HG03469 (cell line): ENCODE results near the gene GRIN1.

ENCODE experiments used
- ATAC-seq: cut with Tn5 transposase; IDR thresholded peaks from one replicate; pipeline ENCODE4 v1.9.1; 2021; ENCODE audit warnings: mild to moderate bottlenecking, moderate library complexity, moderate number of reproducible peaks; ENCODE audit not compliant: unreplicated experiment

The GRIN1 gene

GRCh38 chr9:137145731-137146526, 7.0 kb downstream of the GRIN1 start:
- no peak for ATAC-seq

GRCh38 chr9:137146527-137146918, 7.6 kb downstream of the GRIN1 start:
- ATAC-seq: no peak

- no peak for ATAC-seq
These were observed 8.3 kb downstream of the GRIN1 start for GRCh38 chr9:137147091-137147792.

DNA sequence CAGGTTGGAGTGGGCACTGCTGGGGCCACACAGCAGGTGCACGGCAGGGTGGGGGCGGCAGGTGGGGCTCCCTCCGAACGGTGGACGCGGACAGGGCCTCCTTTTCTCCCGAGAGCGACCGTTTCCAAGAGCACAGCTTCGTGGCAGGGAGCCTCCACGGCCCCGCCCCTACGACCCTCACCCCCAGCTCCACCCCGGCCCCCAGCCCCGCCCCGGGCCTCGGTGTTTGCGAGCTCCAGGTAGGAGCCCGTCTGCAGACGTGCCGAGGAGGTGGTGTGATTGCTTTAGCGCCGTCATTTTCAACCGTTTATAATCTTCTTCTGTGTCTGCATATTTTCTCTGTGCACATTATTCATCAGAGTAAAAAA, 8.8 kb downstream of the GRIN1 start:
- ATAC-seq: no peak

- ATAC-seq: no peak
These were observed 9.3 kb downstream of the GRIN1 start for GRCh38 chr9:137148242-137148641.

GRCh38 chr9:137148661-137149060, 9.7 kb downstream of the GRIN1 start:
- no peak for ATAC-seq

DNA sequence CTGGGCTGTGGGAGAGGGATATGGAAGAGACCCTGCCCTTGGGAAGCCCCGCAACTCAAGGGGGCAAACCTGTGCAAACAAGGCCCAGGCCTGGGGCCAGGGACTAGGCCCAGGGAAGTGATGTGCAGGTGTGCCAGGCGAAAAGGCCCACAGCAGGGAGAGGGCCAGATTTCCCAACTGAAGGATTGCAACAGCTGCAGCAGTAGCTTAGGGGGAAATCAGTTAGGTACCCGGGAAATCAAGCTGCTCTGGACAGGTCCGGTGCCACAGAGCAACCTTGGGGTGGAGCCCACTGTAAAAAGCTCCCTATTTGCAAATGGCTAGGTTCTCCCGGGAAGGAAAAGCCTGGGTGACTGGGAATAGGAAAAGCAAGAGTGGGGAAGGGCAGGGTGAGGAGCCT, 10.4 kb downstream of the GRIN1 start:
- no peak for ATAC-seq

DNA sequence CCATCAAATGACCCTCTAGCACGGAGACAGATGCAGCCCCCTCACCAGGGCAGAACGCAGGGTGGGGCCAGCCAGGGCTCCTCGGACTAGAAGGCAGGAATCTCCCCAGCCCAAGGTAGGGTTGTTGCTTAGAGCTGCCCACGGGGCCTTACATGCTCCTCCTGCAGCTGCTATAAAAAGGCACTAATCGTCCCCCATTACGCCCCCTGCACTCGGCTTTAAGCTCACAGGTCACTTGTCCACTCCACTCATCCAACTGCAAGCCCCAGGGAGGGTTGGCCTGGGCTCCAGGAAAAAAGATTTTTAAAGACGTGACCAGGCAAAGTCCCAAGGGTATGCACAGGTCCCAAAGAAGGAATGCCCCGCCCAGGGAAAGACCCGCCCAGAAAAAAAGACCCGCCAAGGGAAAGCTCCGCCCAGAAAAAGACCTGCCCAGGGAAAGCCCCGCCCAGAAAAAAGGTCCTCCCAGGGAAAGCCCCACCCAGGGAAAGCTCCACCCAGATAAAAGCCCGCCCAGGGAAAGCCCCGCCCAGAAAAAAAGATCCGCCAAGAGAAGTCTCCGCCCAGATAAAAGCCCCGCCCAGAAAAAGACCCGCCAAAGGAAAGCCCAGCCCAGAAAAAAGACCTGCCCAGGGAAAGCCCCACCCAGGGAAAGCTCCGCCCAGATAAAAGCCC, 11.1 kb downstream of the GRIN1 start:
- no peak for ATAC-seq

DNA sequence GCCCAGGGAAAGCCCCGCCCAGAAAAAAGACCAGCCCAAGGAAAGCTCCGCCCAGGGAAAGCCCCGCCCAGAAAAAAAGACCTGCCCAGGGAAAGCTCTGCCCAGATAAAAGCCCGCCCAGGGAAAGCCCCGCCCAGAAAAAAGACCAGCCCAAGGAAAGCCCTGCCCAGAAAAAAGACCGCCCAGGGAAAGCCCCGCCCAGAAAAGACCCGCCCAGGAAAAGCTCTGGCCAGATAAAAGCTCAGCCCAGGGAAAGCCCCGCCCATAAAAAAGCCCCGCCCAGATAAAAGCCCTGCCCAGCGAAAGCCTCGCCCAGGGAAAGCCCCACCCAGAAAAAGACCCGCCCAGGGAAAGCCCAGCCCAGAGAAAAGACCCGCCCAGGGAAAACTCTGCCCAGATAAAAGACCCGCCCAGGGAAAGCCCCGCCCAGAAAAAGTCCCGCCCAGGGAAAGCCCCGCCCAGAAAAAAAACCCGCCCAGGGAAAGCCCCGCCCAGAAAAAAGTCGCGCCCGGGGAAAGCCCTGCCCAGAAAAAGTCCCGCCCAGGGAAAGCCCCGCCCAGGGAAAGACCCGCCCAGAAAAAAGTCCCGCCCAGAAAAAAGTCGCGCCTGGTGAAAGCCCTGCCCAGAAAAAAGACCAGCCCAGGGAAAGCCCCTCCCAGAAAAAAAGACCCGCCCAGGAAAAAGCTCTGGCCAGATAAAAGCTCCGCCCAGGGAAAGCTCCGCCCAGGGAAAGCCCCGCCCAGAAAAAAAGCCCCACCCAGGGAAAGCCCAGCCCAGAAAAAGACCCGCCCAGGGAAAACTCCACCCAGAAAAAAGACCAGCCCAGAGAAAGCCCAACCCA, 11.9 kb downstream of the GRIN1 start:
- no peak for ATAC-seq

- ATAC-seq: no peak
These were observed 14.0 kb downstream of the GRIN1 start for GRCh38 chr9:137152844-137153405.

DNA sequence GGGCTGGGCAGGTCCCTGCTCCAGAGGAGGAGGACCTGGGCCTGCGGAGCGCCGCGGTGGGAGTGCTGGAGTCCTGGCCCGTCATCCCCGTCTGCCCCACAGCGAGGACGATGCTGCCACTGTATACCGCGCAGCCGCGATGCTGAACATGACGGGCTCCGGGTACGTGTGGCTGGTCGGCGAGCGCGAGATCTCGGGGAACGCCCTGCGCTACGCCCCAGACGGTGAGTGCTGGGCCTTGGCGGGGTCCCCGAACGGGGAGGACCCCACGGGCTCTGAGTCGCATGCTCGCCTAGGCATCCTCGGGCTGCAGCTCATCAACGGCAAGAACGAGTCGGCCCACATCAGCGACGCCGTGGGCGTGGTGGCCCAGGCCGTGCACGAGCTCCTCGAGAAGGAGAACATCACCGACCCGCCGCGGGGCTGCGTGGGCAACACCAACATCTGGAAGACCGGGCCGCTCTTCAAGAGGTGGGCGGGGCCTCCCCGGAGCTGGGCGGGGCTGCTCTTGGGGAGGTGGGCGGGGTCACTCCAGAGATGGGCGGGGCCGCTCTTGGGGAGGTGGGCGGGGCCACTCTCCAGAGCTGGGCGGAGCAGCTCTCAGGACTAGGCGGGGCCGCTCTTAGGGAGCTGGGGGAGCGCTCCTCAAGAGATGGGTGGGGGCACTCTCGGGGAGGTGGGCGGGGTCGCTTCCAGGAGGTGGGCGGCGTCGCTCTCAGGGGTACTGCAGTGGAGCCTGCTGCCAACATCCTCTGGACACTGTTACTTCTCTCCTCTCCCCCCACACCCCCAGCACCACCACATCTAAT, 17.8 kb downstream of the GRIN1 start:
- no peak for ATAC-seq

GRCh38 chr9:137157618-137158415, 18.9 kb downstream of the GRIN1 start:
- no peak for ATAC-seq

DNA sequence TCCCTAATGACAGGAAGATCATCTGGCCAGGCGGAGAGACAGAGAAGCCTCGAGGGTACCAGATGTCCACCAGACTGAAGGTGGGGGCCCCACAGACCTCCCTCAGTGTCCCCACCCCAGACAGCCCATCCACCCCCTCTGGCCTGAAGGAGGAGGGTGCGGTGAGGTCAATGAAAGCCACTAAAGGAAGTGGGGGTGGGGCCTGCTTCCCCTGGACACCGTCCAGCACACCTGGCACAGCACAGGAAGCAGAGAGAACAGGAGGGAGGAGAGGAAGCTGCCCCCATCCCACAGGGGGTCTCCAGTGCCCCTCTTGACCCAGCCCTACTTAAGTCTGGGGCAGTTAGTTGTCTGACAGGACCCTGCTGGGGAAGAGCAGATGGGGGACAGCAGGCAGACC, 19.7 kb downstream of the GRIN1 start:
- no peak for ATAC-seq

- no peak for ATAC-seq
These were observed 20.4 kb downstream of the GRIN1 start for GRCh38 chr9:137159105-137160053.

- no peak for ATAC-seq
These were observed 21.1 kb downstream of the GRIN1 start for GRCh38 chr9:137160054-137160425.

GRCh38 chr9:137160716-137161557, 22.0 kb downstream of the GRIN1 start:
- ATAC-seq: no peak
